Cortex of kidney (tissue), 1 donor: Measurements from ENCODE around the gene MNX1.

ENCODE experiments used
- DNase-seq: peaks from one replicate; lab custom pipeline; 2025; lab: John Stamatoyannopoulos, UW

The MNX1 gene

GRCh38 chr7:157014635-157015555, 4.4 kb upstream of the MNX1 start:
- no peak for DNase-seq

GRCh38 chr7:157013602-157014549, 3.4 kb upstream of the MNX1 start:
- no peak for DNase-seq

GRCh38 chr7:157013101-157013500, 2.6 kb upstream of the MNX1 start:
- DNase-seq: no peak

- DNase-seq: no peak
These were observed 1.7 kb upstream of the MNX1 start for GRCh38 chr7:157012113-157012547.

- no peak for DNase-seq
These were observed 1.1 kb upstream of the MNX1 start for GRCh38 chr7:157011333-157012112.

GRCh38 chr7:157009778-157010587, 480 bp downstream of the MNX1 start:
- DNase-seq: no peak

GRCh38 chr7:157009170-157009777, 1.2 kb downstream of the MNX1 start:
- DNase-seq: no peak

- DNase-seq: no peak
These were observed 2.0 kb downstream of the MNX1 start for GRCh38 chr7:157008206-157009169.

GRCh38 chr7:157007470-157008066, 2.9 kb downstream of the MNX1 start:
- DNase-seq: no peak

GRCh38 chr7:157006829-157007469, 3.5 kb downstream of the MNX1 start:
- DNase-seq: no peak

- DNase-seq: no peak
These were observed 4.2 kb downstream of the MNX1 start for GRCh38 chr7:157006205-157006747.

GRCh38 chr7:157005456-157006204, 4.8 kb downstream of the MNX1 start:
- no peak for DNase-seq

GRCh38 chr7:157004521-157005455, 5.7 kb downstream of the MNX1 start:
- DNase-seq: no peak

- DNase-seq: no peak
These were observed 6.5 kb downstream of the MNX1 start for GRCh38 chr7:157003756-157004520.

- no peak for DNase-seq
These were observed 7.1 kb downstream of the MNX1 start for GRCh38 chr7:157003445-157003755.
